Spleen (tissue), 11 donors: ENCODE results near the gene RAPGEF4. TPM values are rescaled to one million over a fixed set of nuclear protein-coding genes. Genes with fewer than 3 reads are reported as not detected.

Experiments
- DNase-seq: peaks from one replicate; pipeline ENCODE4 v3.0.0-alpha.2; 2020
- H3K27ac ChIP-seq, 8 donors: fragments of 200-600 bp; sonication (generic) in 7 of 8; 1 replicate in 4 of 8; 2 replicates in 4 of 8; pipeline versions ENCODE4 v1.5.0 to v1.8.0; 2016 to 2021; ENCODE audit warnings: inconsistent platforms in 4 of 8, mild to moderate bottlenecking in 4 of 8, moderate library complexity in 1 of 8
- H3K27me3 ChIP-seq, 7 donors: fragments of 200-600 bp; sonication (generic) in 6 of 7; replicated peaks in 1 of 7; 1 replicate in 4 of 7; 2 replicates in 3 of 7; pipeline versions ENCODE4 v1.5.0 to v1.8.0; 2016 to 2021; ENCODE audit warnings: inconsistent platforms in 3 of 7, mild to moderate bottlenecking in 1 of 7
- H3K36me3 ChIP-seq, 6 donors: fragments of 200-600 bp; sonication (generic) in 5 of 6; 1 replicate in 4 of 6; 2 replicates in 2 of 6; pipeline versions ENCODE4 v1.5.0 to v1.8.0; 2016 to 2021; ENCODE audit warnings: inconsistent platforms in 2 of 6
- H3K4me1 ChIP-seq, 6 donors: fragments of 200-600 bp; sonication (generic) in 5 of 6; 1 replicate in 3 of 6; 2 replicates in 3 of 6; pipeline versions ENCODE4 v1.5.0 to v1.8.0; 2016 to 2021; ENCODE audit warnings: inconsistent platforms in 3 of 6
- H3K4me3 ChIP-seq, 8 donors: fragments of 200-600 bp; sonication (generic) in 7 of 8; 1 replicate in 4 of 8; 2 replicates in 4 of 8; pipeline versions ENCODE4 v1.5.0 to v1.8.0; 2016 to 2021; ENCODE audit warnings: inconsistent platforms in 4 of 8, mild to moderate bottlenecking in 4 of 8, moderate library complexity in 2 of 8
- H3K9me3 ChIP-seq, 8 donors: fragments of 200-600 bp; sonication (generic) in 7 of 8; 1 replicate in 4 of 8; 2 replicates in 4 of 8; pipeline versions ENCODE4 v1.5.0 to v1.8.0; 2016 to 2021; ENCODE audit warnings: inconsistent platforms in 4 of 8
- POLR2A ChIP-seq, 3 donors: fragments of 450-650 bp; IDR thresholded peaks; one replicate each; pipeline ENCODE4 v1.5.1; 2017; ENCODE audit warnings: antibody characterized with exemption in 3 of 3, mild to moderate bottlenecking in 1 of 3
- POLR2AphosphoS5 ChIP-seq, 3 donors: sonication (generic); formaldehyde crosslinking; IDR thresholded peaks; one replicate each; pipeline ENCODE4 v1.5.1; 2017; ENCODE audit warnings: antibody characterized with exemption in 3 of 3
- WGBS, 5 donors: extraction: QIAGEN DNeasy Blood & Tissue Kit in 3 of 5; methylation state at CpG; one replicate each; pipeline versions ENCODE4 v1.1.5 to v1.1.7; 2013 to 2018; 5-methylcytosine and 5-hydroxymethylcytosine counted together
- intact Hi-C: fragments of 100-400 bp; cut with DNase I; formaldehyde crosslinking; loops from one replicate; pipeline ENCODE4 v1.15.0; 2023; ENCODE audit warnings: low total_unique reads
- polyA plus RNA-seq, 3 donors: library from polyadenylated mRNA; stranded (reverse); fragments of 200-250 nt; gene quantifications; one replicate each; pipeline ENCODE4 v1.2.1, GENCODE V29; 2013
- small RNA-seq, 4 donors: library from RNA; depleted of rRNA; stranded (forward); fragments of <200 nt; gene quantifications; one replicate each; pipeline ENCODE3, GENCODE V24; 2016
- total RNA-seq, 7 donors: library from RNA; depleted of rRNA in 3 of 7; stranded (reverse); fragments of >200 nt in 3 of 7; fragmentation: NEBNext Ultra II Directional in 4 of 7; extraction: Animal tissue kit (Norgen Biotek cat#: 25700) in 4 of 7; gene quantifications; one replicate each; pipeline versions ENCODE4 v1.1.0 to v1.2.1, GENCODE V29; 2016 to 2021
- TF ChIP-seq, protein P1 (sequence below), 11 experiments: fragments of 200-600 bp in 7 of 11; fragments of 450-650 bp in 4 of 11; sonication (generic) in 4 of 11; IDR thresholded peaks in 8 of 11; conservative IDR thresholded peaks in 3 of 11; 1 replicate in 7 of 11; 2 replicates in 4 of 11; pipeline versions ENCODE4 v1.4.0 to v1.8.0; 2016 to 2021; ENCODE audit warnings: antibody characterized with exemption in 11 of 11, inconsistent platforms in 4 of 11, mild to moderate bottlenecking in 1 of 11
- donor health status: healthy with polysubstance abuse.
- donor health status: DM: no; HTN: no; CAD: no; lungs with moderate emphysema.
- donor health status: DM: no; HTN: no; CAD: no.
- donor health status: Bipolar disorder and iron deficiency.
- donor health status: healthy.
- donor health status: DM: no; HTN: no; CAD: no.
- donor health status: DM: yes; HTN: yes; CAD: no.

RAPGEF4 gene
- total and polyA plus RNA-seq, 10 donors: 0.52 to 11.0 (median 1.9) TPM

DNA sequence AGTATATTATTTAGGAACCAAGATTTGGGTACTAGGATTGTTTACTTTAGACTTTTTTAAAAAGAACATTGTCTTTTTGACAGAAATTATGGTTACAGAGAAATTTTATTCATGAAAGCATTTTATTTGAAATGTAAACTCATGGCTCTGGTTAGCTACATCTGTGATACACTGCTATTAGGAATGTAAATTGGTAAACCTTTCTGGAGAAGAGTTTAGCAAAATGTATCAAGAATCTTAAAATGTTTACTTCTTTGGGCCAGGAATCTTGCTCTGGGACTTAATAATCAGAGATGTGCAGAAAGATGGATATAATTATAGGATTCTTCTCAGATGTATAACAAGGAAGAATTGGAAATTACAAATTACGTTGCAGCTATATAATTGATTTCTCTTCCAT, 359.7 kb downstream of the RAPGEF4 start:
- H3K4me3 ChIP-seq: no peak overlapping the region
- WGBS, 5 donors: 87 to 97% (median 94%) methylated on average over 1 of the region's 1 CpG

GRCh38 chr2:173099271-173099670, 363.6 kb downstream of the RAPGEF4 start:
- Histone ChIP-seq H3K27me3 (no peaks in the 10 kb centered on the region), H3K4me3 (no peak overlapping the region), H3K27ac (no peak overlapping the region), H3K4me1 (peaks cover 0 to 4% (median 0%) of the 10 kb centered on the region in 6 donors), H3K9me3 (no peaks in the 10 kb centered on the region), H3K36me3 (peaks cover 0 to 9% (median 0%) of the 10 kb centered on the region in 6 donors)
- 92 to 98% (median 94%) methylated on average over 2 of the region's 2 CpGs for WGBS, 5 donors
- DNase-seq: no peak
- TF ChIP-seq, protein P1, sequence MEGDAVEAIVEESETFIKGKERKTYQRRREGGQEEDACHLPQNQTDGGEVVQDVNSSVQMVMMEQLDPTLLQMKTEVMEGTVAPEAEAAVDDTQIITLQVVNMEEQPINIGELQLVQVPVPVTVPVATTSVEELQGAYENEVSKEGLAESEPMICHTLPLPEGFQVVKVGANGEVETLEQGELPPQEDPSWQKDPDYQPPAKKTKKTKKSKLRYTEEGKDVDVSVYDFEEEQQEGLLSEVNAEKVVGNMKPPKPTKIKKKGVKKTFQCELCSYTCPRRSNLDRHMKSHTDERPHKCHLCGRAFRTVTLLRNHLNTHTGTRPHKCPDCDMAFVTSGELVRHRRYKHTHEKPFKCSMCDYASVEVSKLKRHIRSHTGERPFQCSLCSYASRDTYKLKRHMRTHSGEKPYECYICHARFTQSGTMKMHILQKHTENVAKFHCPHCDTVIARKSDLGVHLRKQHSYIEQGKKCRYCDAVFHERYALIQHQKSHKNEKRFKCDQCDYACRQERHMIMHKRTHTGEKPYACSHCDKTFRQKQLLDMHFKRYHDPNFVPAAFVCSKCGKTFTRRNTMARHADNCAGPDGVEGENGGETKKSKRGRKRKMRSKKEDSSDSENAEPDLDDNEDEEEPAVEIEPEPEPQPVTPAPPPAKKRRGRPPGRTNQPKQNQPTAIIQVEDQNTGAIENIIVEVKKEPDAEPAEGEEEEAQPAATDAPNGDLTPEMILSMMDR (IDR thresholded peaks at IDR 0.05 in 8 of 11, conservative IDR thresholded peaks at IDR 0.05 in 3 of 11): no peak
- TF ChIP-seq POLR2A (IDR thresholded peaks at IDR 0.05) (no peak), POLR2AphosphoS5 (IDR thresholded peaks at IDR 0.05) (no peak)
- intact Hi-C loops: no loop called here

More for the DNA sequence above, 359.7 kb downstream of the RAPGEF4 start:
- DNase-seq: no peak
- H3K27me3 ChIP-seq: no peaks in the 10 kb centered on the region
- TF ChIP-seq POLR2AphosphoS5 (IDR thresholded peaks at IDR 0.05) (no peak), POLR2A (IDR thresholded peaks at IDR 0.05) (no peak)
- TF ChIP-seq, protein P1 (IDR thresholded peaks at IDR 0.05 in 8 of 11, conservative IDR thresholded peaks at IDR 0.05 in 3 of 11): no peak
- no peaks in the 10 kb centered on the region for H3K9me3 ChIP-seq
- no peak overlapping the region for H3K27ac ChIP-seq
- no peaks in the 10 kb centered on the region for H3K4me1 ChIP-seq
- intact Hi-C loops: no loop called here
- H3K36me3 ChIP-seq: peaks cover 0 to 22% (median 0%) of the 10 kb centered on the region in 6 donors

DNA sequence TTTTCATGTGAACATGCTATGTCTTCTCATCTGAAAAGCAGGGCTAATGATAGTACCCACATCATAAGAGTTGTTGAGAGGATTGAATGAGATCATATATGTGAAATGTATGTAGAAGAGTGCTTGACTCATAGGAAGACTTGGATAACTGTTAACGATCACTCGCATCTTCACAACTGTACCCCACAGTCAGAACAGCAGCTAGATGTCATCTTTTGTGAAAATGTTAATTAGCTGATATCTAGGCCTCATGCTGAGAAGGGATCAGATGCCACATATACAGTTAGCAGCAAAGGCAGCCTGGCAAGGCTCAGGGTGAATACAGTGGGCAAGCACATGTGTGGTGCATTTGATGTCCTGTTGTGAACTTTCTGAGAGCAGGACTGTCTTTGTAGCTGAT, 364.2 kb downstream of the RAPGEF4 start:
- Histone ChIP-seq H3K27ac (no peak overlapping the region), H3K9me3 (no peaks in the 10 kb centered on the region), H3K4me1 (peaks cover 0 to 4% (median 0%) of the 10 kb centered on the region in 6 donors), H3K36me3 (peaks cover 0 to 9% (median 0%) of the 10 kb centered on the region in 6 donors), H3K27me3 (no peaks in the 10 kb centered on the region), H3K4me3 (no peak overlapping the region)
- TF ChIP-seq, protein P1 (IDR thresholded peaks at IDR 0.05 in 8 of 11, conservative IDR thresholded peaks at IDR 0.05 in 3 of 11): no peak
- TF ChIP-seq POLR2AphosphoS5 (IDR thresholded peaks at IDR 0.05) (no peak), POLR2A (IDR thresholded peaks at IDR 0.05) (no peak)
- intact Hi-C loops: no loop called here
- no peak for DNase-seq
- WGBS, 5 donors: 83 to 98% (median 95%) methylated on average over 2 of the region's 2 CpGs

DNA sequence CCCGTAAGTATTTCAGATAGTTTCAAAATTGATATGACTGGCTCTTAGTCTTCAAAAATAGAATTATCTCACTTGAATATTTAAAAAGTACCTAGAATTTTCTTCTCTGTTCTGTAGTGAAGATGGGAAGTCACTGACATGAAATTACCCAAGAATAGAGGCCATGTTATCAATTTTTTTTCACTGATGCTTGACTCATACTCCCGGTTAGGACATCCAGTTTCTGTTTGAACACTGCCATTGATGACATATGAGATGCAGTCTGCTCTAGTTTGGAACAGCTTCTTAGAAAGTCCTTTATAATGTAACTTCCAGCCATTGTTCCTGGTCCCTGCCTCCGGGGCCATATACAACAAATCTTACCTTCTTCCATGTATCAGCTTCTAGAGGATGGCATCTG, 366.0 kb downstream of the RAPGEF4 start:
- peaks cover 0 to 4% (median 0%) of the 10 kb centered on the region in 6 donors for H3K4me1 ChIP-seq
- no peaks in the 10 kb centered on the region for H3K9me3 ChIP-seq
- H3K4me3 ChIP-seq: no peak overlapping the region
- DNase-seq: no peak
- no peaks in the 10 kb centered on the region for H3K27me3 ChIP-seq
- H3K36me3 ChIP-seq: peaks cover 0 to 4% (median 0%) of the 10 kb centered on the region in 6 donors
- 66 to 83% (median 68%) methylated on average over 3 of the region's 3 CpGs for WGBS, 5 donors
- no peak for TF ChIP-seq POLR2A (IDR thresholded peaks at IDR 0.05)
- TF ChIP-seq, protein P1 (IDR thresholded peaks at IDR 0.05 in 8 of 11, conservative IDR thresholded peaks at IDR 0.05 in 3 of 11): no peak
- no peak overlapping the region for H3K27ac ChIP-seq
- intact Hi-C loops: no loop called here

Small RNA genes within 50 kb of the gene (small RNA-seq; reads per million reads assigned to genes)
- 0 reads per million in 4 donors for gene RF01210

Other genes with a start within 250 kb of the RAPGEF4 start
- gene PDK1, start 179.8 kb upstream of the RAPGEF4 start, total RNA-seq: 10 to 100 TPM; 25.8 to 61.7 (median 28.9) TPM
- 1 to 10 TPM; 4.4 to 6.6 (median 4.7) TPM for gene PDK1, start 179.8 kb upstream of the RAPGEF4 start, polyA plus RNA-seq